Dedifferentiated amniotic fluid mesenchymal stem cell (primary cell): ENCODE results near the gene BDKRB2.
A peak's percentile ranks its signal among the peaks of the same experiment; 100 is the strongest.

Experiments used
- DNase-seq: peaks from one replicate; pipeline ENCODE4 v3.0.0-alpha.2; 2016; ENCODE audit errors: extremely low spot score

BDKRB2 gene

DNA sequence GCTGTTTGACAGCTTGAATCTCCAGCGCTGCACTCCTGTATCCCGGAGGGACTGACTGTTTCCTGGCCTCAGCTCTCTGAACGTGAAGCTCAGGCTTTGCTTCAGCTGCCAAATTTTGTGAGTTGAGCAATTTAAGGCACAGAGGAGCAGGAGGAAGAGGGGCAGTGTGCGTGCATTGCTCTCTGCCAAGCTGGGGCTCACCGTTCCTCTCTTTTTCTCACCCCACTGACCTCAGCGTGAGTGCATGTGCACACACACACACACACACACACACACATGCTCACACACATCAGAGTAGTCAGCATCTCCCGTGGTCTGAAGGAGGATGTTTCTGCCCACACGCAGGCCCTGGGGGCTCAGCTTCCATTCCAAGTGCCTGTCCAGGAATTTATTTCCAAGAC, 27.8 kb upstream of the BDKRB2 start:
- DNase-seq: peak; percentile 80

DNA sequence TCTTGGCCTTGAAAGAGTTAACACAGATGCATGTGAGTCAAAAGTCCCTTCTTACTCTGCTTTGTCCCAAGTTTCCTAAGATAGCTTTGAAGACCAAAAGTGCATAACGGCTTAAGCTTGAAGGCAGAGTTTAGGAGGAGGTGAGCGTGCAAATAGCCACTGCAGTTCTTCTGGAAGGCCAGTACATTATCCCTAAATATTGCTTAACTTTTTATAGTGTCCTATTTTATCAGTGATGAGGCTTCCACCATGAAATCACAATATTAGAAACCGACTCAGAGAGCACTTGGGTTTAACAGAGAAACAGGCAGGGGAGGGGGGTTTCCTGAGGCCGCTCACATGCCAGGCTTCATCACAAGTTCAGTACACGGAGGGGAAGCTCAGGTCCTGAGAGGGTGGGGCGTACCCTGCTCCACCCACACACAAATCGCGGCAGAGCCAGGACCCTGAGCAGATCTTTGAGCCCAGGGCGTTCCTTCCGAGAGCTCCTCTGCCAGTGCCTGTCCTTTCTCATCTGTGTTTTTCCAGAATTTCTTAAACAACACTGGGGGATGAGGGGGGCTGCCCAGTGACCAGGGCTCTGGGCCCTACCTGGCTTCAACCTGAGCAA, 26.8 kb upstream of the BDKRB2 start:
- no peak for DNase-seq

- no peak for DNase-seq
Measured at GRCh38 chr14:96178461-96179321, 25.9 kb upstream of the BDKRB2 start.

DNA sequence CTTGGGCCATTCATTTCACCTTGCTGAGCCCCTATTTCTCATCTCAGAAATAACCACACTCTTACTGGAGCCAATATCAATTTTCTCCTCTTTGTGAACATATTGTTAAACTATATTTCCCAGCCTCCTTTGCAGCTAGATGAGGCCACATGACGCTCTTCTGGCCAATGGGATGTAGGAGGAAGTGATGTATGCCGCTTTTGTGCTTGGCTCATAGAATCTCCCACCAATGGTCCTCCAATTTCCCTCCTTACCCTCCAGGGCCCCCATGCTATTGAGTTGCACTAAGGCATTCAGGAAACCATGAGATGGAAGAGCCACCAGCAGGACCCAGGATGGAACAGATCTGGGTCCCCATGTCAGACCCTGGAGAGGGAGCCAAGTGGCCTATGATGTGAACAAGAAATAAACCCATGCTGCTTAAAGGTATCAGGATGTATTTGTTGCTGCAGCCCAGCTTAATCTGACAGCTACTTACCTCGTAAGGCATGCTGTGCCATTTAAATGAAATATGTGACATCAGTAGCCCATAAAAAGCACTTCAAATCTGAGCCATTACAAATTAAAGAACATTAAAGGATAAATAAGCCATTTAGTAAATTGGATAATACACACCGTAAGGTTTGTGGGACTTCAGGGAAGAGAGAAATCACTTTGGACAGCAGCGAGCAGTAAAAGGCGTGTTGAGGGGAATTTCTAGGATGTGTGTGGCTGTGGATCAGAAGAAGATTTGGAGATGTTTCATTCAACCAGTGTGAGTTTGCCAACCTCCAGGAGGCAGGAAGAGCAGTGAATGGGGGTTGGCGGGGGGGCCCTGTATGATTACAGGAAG, 24.4 kb upstream of the BDKRB2 start:
- DNase-seq: no peak

- DNase-seq: no peak
Measured at GRCh38 chr14:96181186-96182056, 23.2 kb upstream of the BDKRB2 start.

DNA sequence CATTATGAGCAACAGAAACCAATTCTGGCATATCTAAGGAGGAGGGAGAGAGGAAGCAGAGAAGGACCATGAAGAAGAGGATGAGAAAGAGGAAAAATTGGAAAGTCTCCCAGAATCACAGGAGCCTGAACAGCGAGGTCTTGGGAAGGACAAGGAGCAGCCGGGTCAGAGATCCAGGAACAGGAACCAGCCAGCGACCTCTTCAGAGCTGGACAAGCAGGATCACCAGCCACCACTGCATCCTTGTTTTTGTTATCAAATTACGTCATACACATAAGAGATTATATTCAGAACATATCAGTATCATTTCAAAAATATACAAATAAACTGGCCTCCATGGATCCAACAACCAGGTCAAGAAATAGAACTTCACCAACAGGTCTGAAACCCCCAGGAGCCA, 22.1 kb upstream of the BDKRB2 start:
- DNase-seq: no peak

GRCh38 chr14:96184737-96185136, 19.9 kb upstream of the BDKRB2 start:
- DNase-seq: no peak

GRCh38 chr14:96187216-96188031, 17.2 kb upstream of the BDKRB2 start:
- no peak for DNase-seq

DNA sequence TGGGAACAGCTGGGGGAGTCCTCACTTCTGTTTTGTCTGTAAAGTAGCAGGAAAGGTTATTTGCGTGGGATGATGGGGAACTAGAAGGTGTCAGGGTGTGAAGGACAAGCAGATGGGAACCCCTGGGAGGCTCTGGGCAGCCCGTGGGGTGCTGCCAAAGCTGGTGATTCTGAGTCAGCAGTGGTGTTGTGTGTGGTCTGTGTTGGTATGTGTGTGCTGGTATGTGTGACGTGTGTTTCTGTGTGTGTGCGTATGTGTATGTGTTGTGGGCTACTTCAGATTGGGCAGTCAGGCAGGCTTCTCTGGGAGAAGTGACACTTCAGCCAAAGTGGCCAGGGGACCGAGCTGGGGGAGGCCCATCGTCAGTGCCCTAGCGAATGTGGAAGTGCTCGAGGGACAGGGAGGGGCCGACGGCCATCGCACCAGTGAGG, 15.3 kb upstream of the BDKRB2 start:
- DNase-seq: no peak

DNA sequence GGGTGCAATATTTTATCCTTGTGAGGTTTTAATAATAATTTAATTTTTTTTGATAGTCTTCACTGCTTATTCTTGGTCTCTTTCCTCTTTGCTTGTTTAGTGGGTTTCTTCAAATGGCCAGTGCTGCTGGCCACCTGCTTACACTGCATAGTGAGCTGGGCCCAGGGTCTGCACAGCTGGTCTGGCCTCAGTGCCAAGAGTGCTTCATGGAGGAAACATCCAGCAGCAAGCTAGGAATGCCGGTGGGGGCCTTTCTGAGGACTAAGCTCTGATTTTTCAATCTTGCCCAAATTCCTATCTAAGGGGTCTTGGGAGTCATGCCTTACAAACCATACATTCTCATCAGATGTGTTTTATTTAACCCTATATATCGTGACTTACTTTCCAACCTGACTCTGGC, 13.3 kb upstream of the BDKRB2 start:
- DNase-seq: no peak

DNA sequence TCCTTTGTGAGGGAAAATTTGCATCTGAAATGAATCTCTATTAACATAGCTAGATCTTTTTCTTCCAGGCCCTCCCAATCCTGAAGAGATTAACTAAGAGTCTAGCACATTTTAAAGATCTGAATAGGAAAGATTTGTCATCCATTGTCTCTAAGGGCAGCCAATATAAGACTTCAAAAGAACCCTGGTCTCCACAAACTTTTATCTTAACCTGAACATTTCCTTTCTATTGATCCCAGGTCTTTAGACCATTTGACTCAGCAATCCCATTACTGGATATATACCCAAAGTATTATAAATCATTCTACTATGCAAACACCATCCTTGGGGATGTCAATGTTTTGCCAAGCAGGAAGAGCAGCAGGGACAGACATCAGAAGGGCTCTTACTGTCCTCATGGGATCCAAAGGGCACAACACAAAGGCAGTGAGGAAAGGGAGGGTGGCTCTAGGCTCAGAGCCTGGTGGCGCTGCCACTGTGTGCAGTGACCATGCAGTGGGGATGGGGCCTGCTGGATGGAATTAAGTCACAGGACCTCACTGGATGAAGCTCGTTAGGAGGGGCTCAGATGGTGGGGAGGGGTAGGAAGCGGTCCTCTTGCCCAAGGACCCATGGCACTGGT, 12.7 kb upstream of the BDKRB2 start:
- DNase-seq: no peak

- no peak for DNase-seq
Measured at GRCh38 chr14:96192975-96193805, 11.4 kb upstream of the BDKRB2 start.

- DNase-seq: no peak
Measured at GRCh38 chr14:96194262-96194656, 10.4 kb upstream of the BDKRB2 start.

GRCh38 chr14:96194657-96195431, 9.8 kb upstream of the BDKRB2 start:
- DNase-seq: no peak

GRCh38 chr14:96195441-96196081, 9.1 kb upstream of the BDKRB2 start:
- DNase-seq: no peak

- no peak for DNase-seq
Measured at GRCh38 chr14:96197163-96197852, 7.3 kb upstream of the BDKRB2 start.

DNA sequence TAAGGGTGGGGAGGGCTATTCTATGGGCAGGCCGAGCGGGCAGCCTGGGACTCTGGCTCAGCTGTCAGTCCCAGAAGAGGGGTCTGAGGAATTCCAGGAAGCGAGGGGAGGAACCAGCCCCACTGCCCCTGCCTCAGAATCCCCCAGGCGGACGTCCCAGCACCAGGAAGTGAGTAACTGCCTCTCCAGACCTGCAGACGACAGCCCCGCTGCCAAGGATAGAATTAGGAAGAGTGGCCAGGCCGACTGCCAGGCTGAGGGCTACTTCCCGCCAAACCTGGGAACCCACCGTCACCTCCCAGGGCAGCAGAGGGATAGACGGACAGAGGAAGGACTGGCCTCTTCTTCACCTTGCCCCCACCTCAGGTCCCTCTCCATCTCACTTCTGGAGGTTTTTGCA, 6.7 kb upstream of the BDKRB2 start:
- no peak for DNase-seq
